T-helper 2 cell (primary cell): ENCODE results near the gene SPTA1.
"Not testable (repeated sequence)": the region's sequence is repeated elsewhere in the genome, so short reads cannot be mapped to it uniquely, and the experiment has no call there.

ENCODE experiments used
- DNase-seq, 5 experiments: peaks; one replicate each; pipeline versions ENCODE4 v3.0.0 to v3.0.0-alpha.2; 2012 to 2022
- total RNA-seq, 2 donors: gene quantifications; one replicate each; lab custom pipeline; 2026; lab: John Stamatoyannopoulos, UW

The SPTA1 gene
- 0 to 0.31 reads per million in 2 donors for total RNA-seq

GRCh38 chr1:158686111-158687009 is at the start of gene SPTA1:
TSS of gene SPTA1 (minus strand) at chr1:158686715. CDS start at chr1:158686517, 198 bp downstream.
- DNase-seq = peak in 1 of 5 experiments; percentile 38

GRCh38 chr1:158735848-158736247 is 49.3 kb upstream of the SPTA1 start:
- no peak for DNase-seq

GRCh38 chr1:158732524-158732923 is 46.0 kb upstream of the SPTA1 start:
- DNase-seq = no peak

GRCh38 chr1:158731707-158732106 is 45.2 kb upstream of the SPTA1 start:
- no peak for DNase-seq

- DNase-seq = no peak
Measured at GRCh38 chr1:158730453-158730852, 43.9 kb upstream of the SPTA1 start.

- DNase-seq = peak in 1 of 5 experiments; percentile 12
Measured at GRCh38 chr1:158728510-158729225, 42.2 kb upstream of the SPTA1 start.

GRCh38 chr1:158724442-158724841 is 37.9 kb upstream of the SPTA1 start:
- DNase-seq = no peak

- no peak for DNase-seq
Measured at GRCh38 chr1:158720620-158721019, 34.1 kb upstream of the SPTA1 start, which contains the start of gene OR6K3. TSS of gene OR6K3 (minus strand) at chr1:158720720. CDS start at chr1:158718115, 2,605 bp downstream.

- no peak for DNase-seq
Measured at GRCh38 chr1:158719664-158720063, 33.1 kb upstream of the SPTA1 start.

- DNase-seq = no peak
Measured at GRCh38 chr1:158717344-158717743, 30.8 kb upstream of the SPTA1 start.

GRCh38 chr1:158716335-158716734 is 29.8 kb upstream of the SPTA1 start:
- DNase-seq = peak in 1 of 5 experiments; percentile 93

- DNase-seq = peak in 1 of 5 experiments; percentile 8
Measured at GRCh38 chr1:158714754-158715153, 28.2 kb upstream of the SPTA1 start.

- no peak for DNase-seq
Measured at GRCh38 chr1:158711098-158711497, 24.6 kb upstream of the SPTA1 start.

- DNase-seq = no peak
Measured at GRCh38 chr1:158706096-158706495, 19.6 kb upstream of the SPTA1 start.

GRCh38 chr1:158700552-158700951 is 14.0 kb upstream of the SPTA1 start, which contains the start of gene OR6K2:
TSS of gene OR6K2 (minus strand) at chr1:158700652. CDS start at chr1:158700652, 0 bp downstream.
- DNase-seq = no peak

GRCh38 chr1:158694596-158694995 is 8.1 kb upstream of the SPTA1 start:
- no peak for DNase-seq

GRCh38 chr1:158692356-158692755 is 5.8 kb upstream of the SPTA1 start:
- DNase-seq = no peak

GRCh38 chr1:158691907-158692306 is 5.4 kb upstream of the SPTA1 start:
- DNase-seq = no peak

- not testable (repeated sequence) for DNase-seq
Measured at GRCh38 chr1:158691149-158691548, 4.6 kb upstream of the SPTA1 start.

GRCh38 chr1:158689875-158690274 is 3.4 kb upstream of the SPTA1 start:
- DNase-seq = no peak

- DNase-seq = no peak
Measured at GRCh38 chr1:158689110-158689509, 2.6 kb upstream of the SPTA1 start.

GRCh38 chr1:158688343-158688742 is 1.8 kb upstream of the SPTA1 start:
- DNase-seq = not testable (repeated sequence)

- DNase-seq = no peak
Measured at GRCh38 chr1:158687037-158687436, 522 bp upstream of the SPTA1 start.
